ENCODE results near the gene AMPH. TPM values are rescaled to one million over a fixed set of nuclear protein-coding genes. Genes with fewer than 3 reads are reported as not detected.

Gene AMPH
- total RNA-seq, 1 experiment from 2014 or later = not detected

DNA sequence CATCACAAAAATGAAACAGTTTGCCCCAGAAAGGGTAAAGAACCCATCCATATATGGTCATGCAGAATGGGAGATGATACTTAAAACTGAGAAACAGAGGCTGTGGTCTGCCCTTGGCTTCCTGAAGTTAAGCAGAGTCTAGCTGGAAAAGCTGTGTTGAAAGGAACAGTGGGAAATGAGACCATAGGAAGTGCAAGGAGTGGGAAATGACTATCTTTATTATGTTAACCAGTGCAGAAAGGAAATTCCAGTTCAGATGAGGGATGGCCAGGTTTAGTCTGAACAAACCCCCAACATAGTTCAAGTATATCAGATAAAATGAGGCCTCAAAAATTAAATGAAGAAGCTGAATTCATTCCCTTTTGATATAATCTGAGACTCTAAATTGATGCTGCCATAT lies 245.5 kb downstream of the AMPH start:
- Histone ChIP-seq H3K9ac (ENCODE audit: low read length) (no peak overlapping the region), H3K4me2 (ENCODE audit: low read depth, low read length, poor library complexity, severe bottlenecking) (no peak overlapping the region), H2AFZ (ENCODE audit: low read length) (no peak overlapping the region)

DNA sequence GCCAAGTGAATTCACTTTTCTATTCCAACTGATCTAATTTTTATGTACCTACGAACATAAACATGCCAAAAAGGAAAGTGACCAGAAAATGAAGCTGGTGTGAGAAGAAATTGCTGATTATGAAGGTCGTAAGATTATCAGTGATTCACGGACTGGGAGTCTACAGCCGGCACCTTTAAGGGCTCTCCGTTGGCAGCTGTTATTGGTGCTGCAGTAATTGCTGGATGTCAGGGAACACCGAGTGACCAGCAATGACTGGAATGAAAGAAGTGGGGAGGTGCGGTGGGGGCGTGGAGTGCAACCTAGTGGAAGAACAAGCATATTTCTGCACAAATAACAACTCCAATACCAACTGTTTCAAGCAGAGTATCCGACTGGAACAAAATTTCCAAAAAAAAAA lies 247.9 kb downstream of the AMPH start:
- Histone ChIP-seq H2AFZ (ENCODE audit: low read length) (no peak overlapping the region), H3K27me3 (ENCODE audit: low read length) (no peaks in the 10 kb centered on the region), H3K4me2 (ENCODE audit: low read depth, low read length, poor library complexity, severe bottlenecking) (no peak overlapping the region), H3K9ac (ENCODE audit: low read length) (no peak overlapping the region), H3K36me3 (ENCODE audit: insufficient read depth, low read length) (no peaks in the 10 kb centered on the region), H3K79me2 (ENCODE audit: low read length) (no peaks in the 10 kb centered on the region), H3K4me3 (ENCODE audit: low read length) (no peak overlapping the region), H3K27ac (ENCODE audit: low read length) (no peak overlapping the region), H3K9me2 (replicated peaks; ENCODE audit: insufficient read depth, low read length) (no peaks in the 10 kb centered on the region), H3K4me1 (ENCODE audit: low read length) (0 out of 2 replicates have a peak, but pooled peaks cover 3% of the 10 kb centered on the region), H3K9me3 (ENCODE audit: low read length) (no peaks in the 10 kb centered on the region), H4K20me1 (ENCODE audit: insufficient read depth, low read depth, low read length) (peaks cover 5% of the 10 kb centered on the region; the same call in 1 of the 2 replicates)
- no peak for DNase-seq

More for the DNA sequence above, 245.5 kb downstream of the AMPH start:
- Histone ChIP-seq H3K27me3 (ENCODE audit: low read length) (no peaks in the 10 kb centered on the region), H3K9me3 (ENCODE audit: low read length) (no peaks in the 10 kb centered on the region), H4K20me1 (ENCODE audit: insufficient read depth, low read depth, low read length) (peaks cover 5% of the 10 kb centered on the region; the same call in 1 of the 2 replicates), H3K79me2 (ENCODE audit: low read length) (no peaks in the 10 kb centered on the region), H3K4me3 (ENCODE audit: low read length) (no peak overlapping the region), H3K9me2 (replicated peaks; ENCODE audit: insufficient read depth, low read length) (no peaks in the 10 kb centered on the region), H3K27ac (ENCODE audit: low read length) (no peak overlapping the region), H3K36me3 (ENCODE audit: insufficient read depth, low read length) (no peaks in the 10 kb centered on the region), H3K4me1 (ENCODE audit: low read length) (0 out of 2 replicates have a peak, but pooled peaks cover 3% of the 10 kb centered on the region)
- no peak for DNase-seq

DNA sequence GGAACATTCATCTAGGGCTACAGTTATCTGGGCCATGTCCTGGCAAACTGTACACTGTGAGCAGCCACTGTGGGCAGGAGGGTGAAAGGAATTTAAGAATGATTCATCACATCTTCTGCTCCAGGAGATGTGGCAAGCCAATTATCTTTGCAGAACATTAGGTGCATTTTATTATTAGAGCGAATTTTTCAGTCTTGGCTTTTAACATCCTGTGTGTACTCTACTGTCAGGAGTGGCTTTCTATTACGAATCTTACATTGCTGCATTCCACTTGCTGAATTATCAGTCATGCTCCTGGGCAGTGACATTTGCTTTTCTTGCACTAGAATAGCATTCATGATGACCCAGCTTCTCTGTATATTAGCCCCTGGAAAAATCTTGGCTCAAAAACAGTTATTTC lies 248.5 kb downstream of the AMPH start:
- H3K79me2 ChIP-seq (ENCODE audit: low read length) = no peaks in the 10 kb centered on the region

DNA sequence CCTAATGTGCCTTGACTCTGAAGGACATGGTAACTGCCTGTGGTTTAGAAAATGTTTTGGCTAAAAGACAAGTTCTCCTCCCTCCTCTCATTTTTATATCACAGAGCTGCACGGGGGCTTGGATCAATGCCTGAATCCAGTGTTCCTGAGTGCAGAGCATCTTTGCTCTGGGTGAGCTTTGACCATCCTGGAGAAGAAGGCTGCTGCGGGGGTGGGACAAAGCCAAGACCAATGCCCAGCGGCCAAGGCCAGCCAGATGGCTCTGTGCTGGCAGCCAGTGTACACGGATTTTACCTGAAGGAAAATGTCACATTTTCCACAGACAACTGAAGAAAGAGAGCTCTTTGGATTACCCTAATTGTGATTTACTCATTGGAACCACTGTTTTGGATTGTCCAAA lies 255.7 kb downstream of the AMPH start:
- Histone ChIP-seq H3K4me3 (ENCODE audit: low read length) (no peak overlapping the region), H3K27ac (ENCODE audit: low read length) (no peak overlapping the region), H3K4me2 (ENCODE audit: low read depth, low read length, poor library complexity, severe bottlenecking) (no peak overlapping the region), H2AFZ (ENCODE audit: low read length) (no peak overlapping the region), H3K36me3 (ENCODE audit: insufficient read depth, low read length) (no peaks in the 10 kb centered on the region; the same call in 1 of the 2 replicates), H3K9ac (ENCODE audit: low read length) (no peak overlapping the region), H3K9me3 (ENCODE audit: low read length) (no peaks in the 10 kb centered on the region), H3K27me3 (ENCODE audit: low read length) (no peaks in the 10 kb centered on the region), H4K20me1 (ENCODE audit: insufficient read depth, low read depth, low read length) (0 out of 2 replicates have a peak, but pooled peaks cover 12% of the 10 kb centered on the region), H3K4me1 (ENCODE audit: low read length) (no peaks in the 10 kb centered on the region), H3K79me2 (ENCODE audit: low read length) (peaks cover 27% of the 10 kb centered on the region), H3K9me2 (replicated peaks; ENCODE audit: insufficient read depth, low read length) (no peaks in the 10 kb centered on the region)
- DNase-seq = no peak

More for the DNA sequence above, 248.5 kb downstream of the AMPH start:
- Histone ChIP-seq H3K9ac (ENCODE audit: low read length) (no peak overlapping the region), H3K9me2 (replicated peaks; ENCODE audit: insufficient read depth, low read length) (no peaks in the 10 kb centered on the region), H3K36me3 (ENCODE audit: insufficient read depth, low read length) (no peaks in the 10 kb centered on the region), H3K27me3 (ENCODE audit: low read length) (no peaks in the 10 kb centered on the region), H4K20me1 (ENCODE audit: insufficient read depth, low read depth, low read length) (peaks cover 5% of the 10 kb centered on the region; the same call in 1 of the 2 replicates), H3K4me1 (ENCODE audit: low read length) (0 out of 2 replicates have a peak, but pooled peaks cover 2% of the 10 kb centered on the region), H2AFZ (ENCODE audit: low read length) (no peak overlapping the region), H3K27ac (ENCODE audit: low read length) (no peak overlapping the region), H3K4me3 (ENCODE audit: low read length) (no peak overlapping the region), H3K4me2 (ENCODE audit: low read depth, low read length, poor library complexity, severe bottlenecking) (no peak overlapping the region), H3K9me3 (ENCODE audit: low read length) (no peaks in the 10 kb centered on the region)
- DNase-seq = no peak

DNA sequence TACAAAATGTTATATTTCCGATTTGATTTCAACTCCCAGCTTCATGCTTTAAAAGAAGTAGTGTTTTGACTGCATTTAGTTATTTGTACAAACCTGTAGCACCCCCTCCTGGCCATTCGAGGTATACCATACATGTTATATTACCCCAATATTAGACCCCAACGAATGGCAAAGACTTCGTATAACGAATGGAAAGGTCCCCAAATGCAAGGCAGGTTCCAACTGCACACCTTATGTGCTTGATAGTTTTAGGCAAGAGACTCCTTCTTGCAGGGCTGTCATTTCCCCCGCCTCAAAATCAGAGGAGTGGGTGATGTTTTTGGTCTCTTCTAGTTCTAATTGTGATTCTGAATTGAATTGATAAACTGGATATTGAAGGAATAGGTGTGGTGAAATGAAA lies 256.7 kb downstream of the AMPH start:
- no peak overlapping the region for H3K4me2 ChIP-seq (ENCODE audit: low read depth, low read length, poor library complexity, severe bottlenecking)
- no peaks in the 10 kb centered on the region for H3K9me3 ChIP-seq (ENCODE audit: low read length)
- H4K20me1 ChIP-seq (ENCODE audit: insufficient read depth, low read depth, low read length) = 0 out of 2 replicates have a peak, but pooled peaks cover 12% of the 10 kb centered on the region
- no peak overlapping the region for H3K27ac ChIP-seq (ENCODE audit: low read length)
- peaks cover 36% of the 10 kb centered on the region for H3K79me2 ChIP-seq (ENCODE audit: low read length)
- no peak overlapping the region for H3K4me3 ChIP-seq (ENCODE audit: low read length)
- no peaks in the 10 kb centered on the region for H3K27me3 ChIP-seq (ENCODE audit: low read length)
- H3K36me3 ChIP-seq (ENCODE audit: insufficient read depth, low read length) = no peaks in the 10 kb centered on the region; the same call in 1 of the 2 replicates
- H3K4me1 ChIP-seq (ENCODE audit: low read length) = peaks cover 3% of the 10 kb centered on the region
- peak; percentile 73 for DNase-seq
- no peak overlapping the region for H3K9ac ChIP-seq (ENCODE audit: low read length)
- H3K9me2 ChIP-seq (replicated peaks; ENCODE audit: insufficient read depth, low read length) = no peaks in the 10 kb centered on the region
- no peak overlapping the region for H2AFZ ChIP-seq (ENCODE audit: low read length)

DNA sequence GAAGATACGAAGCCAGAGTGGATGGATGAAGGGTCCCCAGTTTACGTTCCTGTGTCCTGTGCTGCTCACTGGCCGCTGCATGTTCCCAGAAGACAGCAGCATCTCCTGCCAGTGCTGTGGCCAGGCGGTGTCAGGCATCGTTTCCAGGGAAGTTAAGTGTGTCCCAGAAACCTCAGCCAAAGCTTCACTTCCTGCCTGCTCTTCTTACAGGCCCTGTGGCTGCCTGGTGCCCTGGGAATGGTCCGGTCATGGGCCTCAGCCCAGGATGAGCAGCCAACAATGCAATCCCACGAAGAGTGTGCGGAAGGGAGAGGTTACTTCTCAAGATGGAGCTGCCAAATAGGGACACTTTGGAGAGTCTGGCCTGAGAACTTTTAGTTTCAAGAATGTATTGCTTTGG lies 258.0 kb downstream of the AMPH start:
- no peak overlapping the region for H3K4me2 ChIP-seq (ENCODE audit: low read depth, low read length, poor library complexity, severe bottlenecking)
- no peaks in the 10 kb centered on the region for H3K9me3 ChIP-seq (ENCODE audit: low read length)
- DNase-seq = no peak
- H3K36me3 ChIP-seq (ENCODE audit: insufficient read depth, low read length) = no peaks in the 10 kb centered on the region; the same call in 1 of the 2 replicates
- no peaks in the 10 kb centered on the region for H3K27me3 ChIP-seq (ENCODE audit: low read length)
- peaks cover 4% of the 10 kb centered on the region for H3K4me1 ChIP-seq (ENCODE audit: low read length)
- H3K4me3 ChIP-seq (ENCODE audit: low read length) = no peak overlapping the region
- H4K20me1 ChIP-seq (ENCODE audit: insufficient read depth, low read depth, low read length) = 0 out of 2 replicates have a peak, but pooled peaks cover 12% of the 10 kb centered on the region
- peaks cover 47% of the 10 kb centered on the region for H3K79me2 ChIP-seq (ENCODE audit: low read length)
- no peaks in the 10 kb centered on the region for H3K9me2 ChIP-seq (replicated peaks; ENCODE audit: insufficient read depth, low read length)
- H3K27ac ChIP-seq (ENCODE audit: low read length) = no peak overlapping the region
- no peak overlapping the region for H2AFZ ChIP-seq (ENCODE audit: low read length)
- no peak overlapping the region for H3K9ac ChIP-seq (ENCODE audit: low read length)

DNA sequence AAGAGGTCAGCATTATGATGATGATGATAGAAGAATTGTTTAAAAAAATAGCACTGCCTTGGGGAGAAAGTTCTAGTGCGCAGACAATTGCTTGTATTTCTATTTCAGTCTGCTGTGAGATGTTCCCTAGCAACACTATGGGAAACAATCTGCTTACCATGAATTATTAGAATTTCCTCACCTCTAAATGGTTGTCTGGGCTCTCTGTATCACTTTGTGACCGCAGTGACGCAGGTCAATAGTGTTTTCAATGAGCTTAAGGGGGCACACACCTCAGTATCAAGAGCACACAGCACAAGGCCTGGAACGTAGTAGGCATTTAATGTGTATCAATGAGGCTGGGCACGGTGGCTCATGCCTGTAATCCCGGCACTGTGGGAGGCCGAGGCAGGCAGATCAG lies 258.9 kb downstream of the AMPH start:
- Histone ChIP-seq H3K9me2 (replicated peaks; ENCODE audit: insufficient read depth, low read length) (no peaks in the 10 kb centered on the region), H3K36me3 (ENCODE audit: insufficient read depth, low read length) (no peaks in the 10 kb centered on the region; the same call in 1 of the 2 replicates), H3K4me2 (ENCODE audit: low read depth, low read length, poor library complexity, severe bottlenecking) (no peak overlapping the region), H3K4me1 (ENCODE audit: low read length) (peaks cover 7% of the 10 kb centered on the region), H3K27me3 (ENCODE audit: low read length) (no peaks in the 10 kb centered on the region), H3K4me3 (ENCODE audit: low read length) (no peak overlapping the region), H3K9ac (ENCODE audit: low read length) (no peak overlapping the region), H2AFZ (ENCODE audit: low read length) (no peak overlapping the region), H3K9me3 (ENCODE audit: low read length) (no peaks in the 10 kb centered on the region), H3K27ac (ENCODE audit: low read length) (no peak overlapping the region), H3K79me2 (ENCODE audit: low read length) (peaks cover 54% of the 10 kb centered on the region), H4K20me1 (ENCODE audit: insufficient read depth, low read depth, low read length) (0 out of 2 replicates have a peak, but pooled peaks cover 12% of the 10 kb centered on the region)
- no peak for DNase-seq

DNA sequence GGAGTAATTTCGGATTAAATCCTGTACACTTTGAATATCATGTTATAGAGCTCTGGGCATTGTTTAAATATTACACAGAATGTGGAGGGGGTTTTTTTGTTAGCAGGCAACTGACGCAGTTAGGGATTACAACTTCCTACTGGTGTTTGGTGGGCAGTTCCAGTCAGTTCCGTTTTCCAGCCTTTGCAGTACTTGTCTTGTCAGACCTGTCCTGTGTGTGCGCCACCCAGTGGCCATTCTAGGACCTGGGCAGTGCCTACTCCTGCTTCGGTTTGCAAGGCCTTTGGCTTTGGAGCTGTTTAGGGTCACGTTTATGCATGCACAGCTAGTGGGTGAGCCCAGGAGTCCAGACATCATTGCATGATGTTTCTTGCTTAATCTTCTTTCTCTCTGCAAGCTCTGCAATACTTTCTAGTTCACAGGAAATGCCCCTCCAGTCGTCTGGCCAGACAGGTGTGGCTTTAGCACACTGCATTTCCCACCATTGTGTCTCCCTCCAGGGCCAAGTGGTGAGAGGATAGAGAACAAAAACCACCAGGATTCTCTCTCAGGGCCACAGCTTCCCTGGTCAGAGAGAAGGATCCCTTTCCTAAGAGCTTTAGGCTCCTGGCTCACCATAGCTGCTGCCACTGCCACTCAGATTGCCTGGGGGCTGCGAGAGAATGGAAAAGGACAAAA lies 261.2 kb downstream of the AMPH start:
- Histone ChIP-seq H3K9me3 (ENCODE audit: low read length) (no peaks in the 10 kb centered on the region), H4K20me1 (ENCODE audit: insufficient read depth, low read depth, low read length) (0 out of 2 replicates have a peak, but pooled peaks cover 10% of the 10 kb centered on the region), H3K9ac (ENCODE audit: low read length) (no peak overlapping the region), H3K4me2 (ENCODE audit: low read depth, low read length, poor library complexity, severe bottlenecking) (no peak overlapping the region), H3K27me3 (ENCODE audit: low read length) (no peaks in the 10 kb centered on the region), H3K4me1 (ENCODE audit: low read length) (peaks cover 7% of the 10 kb centered on the region), H3K4me3 (ENCODE audit: low read length) (no peak overlapping the region), H3K9me2 (replicated peaks; ENCODE audit: insufficient read depth, low read length) (no peaks in the 10 kb centered on the region), H3K36me3 (ENCODE audit: insufficient read depth, low read length) (no peaks in the 10 kb centered on the region; the same call in 1 of the 2 replicates), H2AFZ (ENCODE audit: low read length) (no peak overlapping the region), H3K79me2 (ENCODE audit: low read length) (peaks cover 64% of the 10 kb centered on the region), H3K27ac (ENCODE audit: low read length) (no peak overlapping the region)
- DNase-seq = peak; percentile 88

All from Karpas-422 (cell line).